ENCODE measurements around the gene GRK6. TPM values are rescaled to one million over a fixed set of nuclear protein-coding genes. Genes with fewer than 3 reads are reported as not detected.
A peak's percentile ranks its signal among the peaks of the same experiment; 100 is the strongest.

The GRK6 gene
- total RNA-seq, 1 donor from 2014 or later: 149 TPM

GRCh38 chr5:177486256-177486655 lies 59.8 kb downstream of the GRK6 start:
- no peak overlapping the region for H3K27ac Mint-ChIP-seq
- H3K4me3 Mint-ChIP-seq: no peak overlapping the region
- no peaks in the 10 kb centered on the region for H3K27me3 Mint-ChIP-seq
- H3K36me3 Mint-ChIP-seq (ENCODE audit: low read depth): peaks cover 29% of the 10 kb centered on the region
- no peak for DNase-seq
- H3K9me3 Mint-ChIP-seq: no peaks in the 10 kb centered on the region
- intact Hi-C loops (cut with micrococcal nuclease): no loop called here
- peaks cover 3% of the 10 kb centered on the region for H3K4me1 Mint-ChIP-seq

- Mint-ChIP-seq H3K4me3 (no peak overlapping the region), H3K4me1 (peaks cover 3% of the 10 kb centered on the region), H3K36me3 (ENCODE audit: low read depth) (peaks cover 30% of the 10 kb centered on the region), H3K27me3 (no peaks in the 10 kb centered on the region), H3K9me3 (no peaks in the 10 kb centered on the region), H3K27ac (no peak overlapping the region)
- intact Hi-C loops (cut with micrococcal nuclease): no loop called here
- DNase-seq: no peak
Observed at GRCh38 chr5:177487144-177487543, 60.7 kb downstream of the GRK6 start.

DNA sequence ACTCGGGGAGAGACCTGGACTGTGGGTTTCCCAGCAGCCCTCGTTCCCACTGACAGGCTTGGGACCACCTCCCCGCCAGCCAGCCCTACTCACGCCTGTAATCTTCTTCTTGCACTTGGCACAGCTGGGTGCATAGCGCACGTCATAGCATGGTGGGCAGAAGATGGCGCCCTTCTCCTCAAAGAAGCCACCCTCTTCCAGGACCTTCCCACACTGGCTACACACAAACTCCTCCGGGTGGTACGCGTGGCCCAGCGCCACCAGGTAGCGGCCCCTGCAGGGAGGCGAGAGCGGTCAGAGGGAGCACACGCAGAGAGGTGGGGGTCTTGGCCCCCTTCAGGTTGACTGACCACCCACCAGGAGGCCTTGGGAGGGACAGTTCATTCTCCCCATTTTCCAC lies 61.5 kb downstream of the GRK6 start:
- Mint-ChIP-seq H3K9me3 (no peaks in the 10 kb centered on the region), H3K4me1 (peaks cover 5% of the 10 kb centered on the region), H3K27me3 (no peaks in the 10 kb centered on the region), H3K36me3 (ENCODE audit: low read depth) (peaks cover 32% of the 10 kb centered on the region), H3K4me3 (no peak overlapping the region), H3K27ac (no peak overlapping the region)
- intact Hi-C loops (cut with micrococcal nuclease): no loop called here
- no peak for DNase-seq

GRCh38 chr5:177489119-177489716 lies 62.7 kb downstream of the GRK6 start:
- H3K4me3 Mint-ChIP-seq: no peak overlapping the region
- peaks cover 33% of the 10 kb centered on the region for H3K36me3 Mint-ChIP-seq (ENCODE audit: low read depth)
- H3K9me3 Mint-ChIP-seq: no peaks in the 10 kb centered on the region
- H3K27me3 Mint-ChIP-seq: no peaks in the 10 kb centered on the region
- intact Hi-C loops (cut with micrococcal nuclease): no loop called here
- no peak overlapping the region for H3K27ac Mint-ChIP-seq
- peaks cover 11% of the 10 kb centered on the region for H3K4me1 Mint-ChIP-seq
- DNase-seq: no peak

GRCh38 chr5:177490311-177490991 lies 64.0 kb downstream of the GRK6 start:
- DNase-seq: no peak
- no peak overlapping the region for H3K4me3 Mint-ChIP-seq
- H3K9me3 Mint-ChIP-seq: no peaks in the 10 kb centered on the region
- intact Hi-C loops (cut with micrococcal nuclease): no loop called here
- H3K36me3 Mint-ChIP-seq (ENCODE audit: low read depth): peaks cover 33% of the 10 kb centered on the region
- H3K4me1 Mint-ChIP-seq: peaks cover 17% of the 10 kb centered on the region
- no peak overlapping the region for H3K27ac Mint-ChIP-seq
- no peaks in the 10 kb centered on the region for H3K27me3 Mint-ChIP-seq

GRCh38 chr5:177490992-177491391 lies 64.5 kb downstream of the GRK6 start:
- Mint-ChIP-seq H3K9me3 (no peaks in the 10 kb centered on the region), H3K27me3 (no peaks in the 10 kb centered on the region), H3K4me3 (no peak overlapping the region), H3K36me3 (ENCODE audit: low read depth) (peaks cover 32% of the 10 kb centered on the region), H3K4me1 (peaks cover 22% of the 10 kb centered on the region), H3K27ac (no peak overlapping the region)
- intact Hi-C loops (cut with micrococcal nuclease): no loop called here
- DNase-seq: no peak

DNA sequence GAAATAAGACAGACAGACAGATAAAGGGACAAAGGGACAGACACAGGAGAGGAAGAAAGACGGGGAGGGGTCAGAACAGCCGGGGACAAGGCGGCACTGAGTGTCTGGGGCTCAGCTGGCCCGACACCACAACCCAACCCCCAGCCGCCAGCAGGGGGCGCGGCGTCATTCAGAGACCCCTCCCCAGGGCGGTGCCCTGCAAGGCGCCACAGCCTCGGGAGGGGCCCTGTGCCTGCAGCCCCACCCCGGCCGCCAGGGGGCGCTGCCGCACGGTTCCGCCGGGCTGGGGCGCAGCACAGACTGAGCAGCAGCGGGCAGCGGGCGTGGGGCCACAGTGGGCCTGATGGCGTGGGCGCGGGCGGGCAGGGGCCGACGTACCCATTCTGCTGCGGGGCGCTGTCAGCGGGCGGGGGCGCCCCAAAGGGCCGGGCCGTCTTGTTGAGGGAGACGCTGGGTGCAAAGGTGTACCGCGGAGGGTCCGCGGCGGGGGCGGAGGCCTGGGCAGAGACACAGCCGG lies 65.0 kb downstream of the GRK6 start:
- intact Hi-C loops (cut with micrococcal nuclease): no loop called here
- Mint-ChIP-seq H3K27me3 (no peaks in the 10 kb centered on the region), H3K9me3 (no peaks in the 10 kb centered on the region), H3K36me3 (ENCODE audit: low read depth) (peaks cover 28% of the 10 kb centered on the region), H3K27ac (no peak overlapping the region), H3K4me3 (no peak overlapping the region), H3K4me1 (peaks cover 25% of the 10 kb centered on the region)
- peak; percentile 81 for DNase-seq

GRCh38 chr5:177491983-177492746 lies 65.7 kb downstream of the GRK6 start:
- Mint-ChIP-seq H3K4me3 (no peak overlapping the region), H3K4me1 (peaks cover 25% of the 10 kb centered on the region), H3K27me3 (no peaks in the 10 kb centered on the region), H3K36me3 (ENCODE audit: low read depth) (peaks cover 26% of the 10 kb centered on the region), H3K9me3 (no peaks in the 10 kb centered on the region), H3K27ac (peak overlapping the region; percentile 66)
- DNase-seq: no peak
- intact Hi-C loops (cut with micrococcal nuclease): no loop called here

Other genes starting within 250 kb of the GRK6 start
- 18.3 and 22.2 TPM in 2 replicates for gene RAB24, start 123.0 kb upstream of the GRK6 start, total RNA-seq
- 248 and 257 TPM in 2 replicates for gene PRELID1, start 122.9 kb upstream of the GRK6 start, total RNA-seq
- gene MXD3, start 114.8 kb upstream of the GRK6 start, total RNA-seq: 9.1 and 11.7 TPM in 2 replicates
- 105 and 108 TPM in 2 replicates for gene LMAN2, start 75.0 kb upstream of the GRK6 start, total RNA-seq
- 45.3 and 49.3 TPM in 2 replicates for gene RGS14, start 68.8 kb upstream of the GRK6 start, total RNA-seq
- not detected in 2 replicates for gene SLC34A1, start 42.2 kb upstream of the GRK6 start, total RNA-seq
- not detected in 2 replicates for gene PFN3, start 26.0 kb upstream of the GRK6 start, total RNA-seq
- gene F12, start 17.1 kb upstream of the GRK6 start, total RNA-seq: 2.7 and 2.8 TPM in 2 replicates
- gene PRR7, start 20.1 kb downstream of the GRK6 start, total RNA-seq: 13.6 TPM in 2 replicates
- gene DBN1, start 47.0 kb downstream of the GRK6 start, total RNA-seq: 22.0 and 23.5 TPM in 2 replicates
- gene PDLIM7, start 70.9 kb downstream of the GRK6 start, total RNA-seq: 64.9 and 65.3 TPM in 2 replicates
- 4.5 and 5.2 TPM in 2 replicates for gene DOK3, start 83.2 kb downstream of the GRK6 start, total RNA-seq
- gene DDX41, start 90.3 kb downstream of the GRK6 start, total RNA-seq: 157 and 172 TPM in 2 replicates
- 71.2 and 85.5 TPM in 2 replicates for gene FAM193B, start 127.9 kb downstream of the GRK6 start, total RNA-seq
- gene TMED9, start 165.5 kb downstream of the GRK6 start, total RNA-seq: 147 and 156 TPM in 2 replicates
- 26.5 and 27.7 TPM in 2 replicates for gene B4GALT7, start 173.5 kb downstream of the GRK6 start, total RNA-seq